ENCODE data around the gene LMBRD2.

LMBRD2 gene

GRCh38 chr5:36049949-36050348 is 101.7 kb downstream of the LMBRD2 start:
- DNase-seq: no peak
